HCT116 (cell line): Measurements from ENCODE around the gene H2AZ2. TPM values are rescaled to one million over a fixed set of nuclear protein-coding genes. Genes with fewer than 3 reads are reported as not detected.

Experiments
- ATAC-seq: fragments of 200-7000 bp; cut with Tn5 transposase; 2 replicates; pipeline ENCODE4 v1.9.1; 2020; ENCODE audit warnings: mild to moderate bottlenecking, moderate library complexity
- Bru-seq: library from RNA; stranded (reverse); fragments of 400-500 nt; gene quantifications from one replicate; lab custom pipeline; 2021; lab: Mats Ljungman, UMichigan
- BruChase-seq, 2 experiments: library from RNA; stranded (reverse); fragments of 400-500 nt; gene quantifications; one replicate each; lab custom pipeline; 2021; lab: Mats Ljungman, UMichigan
- BruUV-seq: library from RNA; stranded (reverse); fragments of 400-500 nt; replicated peaks from 2 replicates; lab custom pipeline; 2021; lab: Mats Ljungman, UMichigan
- CTCF ChIA-PET: fragments of 300-600 bp; sonication (Branson Sonifier 250); formaldehyde crosslinking; loops from one replicate; lab custom pipeline; 2021; ENCODE audit warnings: antibody characterized with exemption; lab: Charles Lee
- POLR2A ChIA-PET: fragments of 300-600, 350-600 bp; sonication (Branson Sonifier 250); formaldehyde crosslinking; loops from one replicate; lab custom pipeline; 2021; ENCODE audit warnings: antibody characterized with exemption; lab: Charles Lee
- RAD21 ChIA-PET, 2 experiments: fragments of 300-600 bp; sonication (Branson Sonifier 250); formaldehyde crosslinking; loops; one replicate each; lab custom pipeline; 2023; ENCODE audit warnings: low total read pairs in 2 of 2; ENCODE audit not compliant: uncharacterized antibody in 2 of 2, unreplicated experiment in 2 of 2, low non-redundant PET in 1 of 2; lab: Charles Lee
- DNase-seq: peaks from one replicate; pipeline ENCODE4 v3.0.0-alpha.2; 2010; ENCODE audit warnings: low read depth, low spot score
- H2AFZ ChIP-seq: fragments of 200-600 bp; shearing (Covaris generic), sonication (generic); 2 replicates; pipeline ENCODE4 v1.6.1; 2017; ENCODE audit warnings: low read depth, mixed run types, mixed read lengths, antibody characterized with exemption, low read length; ENCODE audit not compliant: poor library complexity, severe bottlenecking
- H3K27ac ChIP-seq: 2 replicates; pipeline ENCODE4 v1.5.1; 2012; ENCODE audit warnings: low read depth, low read length
- H3K27me3 ChIP-seq: fragments of 200-600 bp; sonication (generic); 2 replicates; pipeline ENCODE4 v1.6.1; 2016; ENCODE audit warnings: mixed run types, low read length, mixed read lengths; ENCODE audit not compliant: insufficient read depth
- H3K36me3 ChIP-seq, 2 experiments: fragments of 200-500 bp in 1 of 2; fragments of 200-600 bp in 1 of 2; sonication (Bioruptor generic) in 1 of 2; sonication (generic) in 1 of 2; 2 replicates each; pipeline versions ENCODE4 v1.5.1 to v1.6.1; 2014 to 2016; ENCODE audit warnings: low read length in 2 of 2, inconsistent platforms in 1 of 2, mixed read lengths in 1 of 2, mixed run types in 1 of 2; ENCODE audit not compliant: insufficient read depth in 2 of 2, control insufficient read depth in 1 of 2
- H3K4me1 ChIP-seq, 2 experiments: fragments of 200-600 bp in 1 of 2; sonication (generic) in 1 of 2; 2 replicates each; pipeline versions ENCODE4 v1.5.1 to v1.6.1; 2012 to 2017; ENCODE audit warnings: low read length in 2 of 2, inconsistent platforms in 1 of 2, mild to moderate bottlenecking in 1 of 2, mixed read lengths in 1 of 2, mixed run types in 1 of 2, moderate library complexity in 1 of 2; ENCODE audit not compliant: insufficient read depth in 2 of 2, control insufficient read depth in 1 of 2
- H3K4me2 ChIP-seq: fragments of 200-600 bp; sonication (generic); 2 replicates; pipeline ENCODE4 v1.6.1; 2017; ENCODE audit warnings: mixed run types, low read length, mixed read lengths
- H3K4me3 ChIP-seq, 2 experiments: fragments of 200-600 bp in 1 of 2; sonication (generic) in 1 of 2; replicated peaks in 1 of 2; 2 replicates each; pipeline ENCODE4 v1.5.1; 2011 to 2016; ENCODE audit warnings: low read length in 2 of 2, control low read depth in 1 of 2, low read depth in 1 of 2, mild to moderate bottlenecking in 1 of 2, mixed read lengths in 1 of 2, mixed run types in 1 of 2
- H3K79me2 ChIP-seq: fragments of 200-600 bp; sonication (generic); 2 replicates; pipeline ENCODE4 v1.6.1; 2017; ENCODE audit warnings: mild to moderate bottlenecking, mixed run types, low read length, moderate library complexity, mixed read lengths; ENCODE audit not compliant: insufficient read depth
- H3K9ac ChIP-seq: fragments of 200-600 bp; sonication (generic); 2 replicates; pipeline ENCODE4 v1.6.1; 2016; ENCODE audit warnings: low read length, mixed read lengths
- H3K9me2 ChIP-seq: fragments of 200-600 bp; sonication (generic), shearing (Covaris generic); 2 replicates; pipeline ENCODE4 v1.6.1; 2017; ENCODE audit warnings: mixed run types, mild to moderate bottlenecking, moderate library complexity; ENCODE audit not compliant: insufficient read depth
- H3K9me3 ChIP-seq, 2 experiments: fragments of 200-500 bp in 1 of 2; fragments of 200-600 bp in 1 of 2; sonication (Bioruptor generic) in 1 of 2; sonication (generic) in 1 of 2; 2 replicates each; pipeline ENCODE4 v1.6.1; 2014 to 2017; ENCODE audit warnings: low read length in 2 of 2, mixed read lengths in 2 of 2, inconsistent platforms in 1 of 2, low read depth in 1 of 2, mild to moderate bottlenecking in 1 of 2, mixed run types in 1 of 2, moderate library complexity in 1 of 2; ENCODE audit not compliant: control insufficient read depth in 1 of 2, insufficient read depth in 1 of 2
- H4K20me1 ChIP-seq: fragments of 200-600 bp; sonication (generic), shearing (Covaris generic); 2 replicates; pipeline ENCODE4 v1.6.1; 2017; ENCODE audit warnings: mixed run types, mild to moderate bottlenecking, moderate library complexity; ENCODE audit not compliant: insufficient read depth
- CTCF ChIP-seq, 3 experiments: fragments of 200-600 bp in 1 of 3; sonication (generic) in 1 of 3; IDR thresholded peaks in 2 of 3; conservative IDR thresholded peaks in 1 of 3; 2 replicates each; pipeline ENCODE4 v1.5.1; 2012 to 2017; ENCODE audit warnings: low read depth in 2 of 3, low read length in 2 of 3, antibody characterized with exemption in 1 of 3, borderline replicate concordance in 1 of 3, control low read depth in 1 of 3, mild to moderate bottlenecking in 1 of 3, mixed read lengths in 1 of 3, mixed run types in 1 of 3, moderate library complexity in 1 of 3; ENCODE audit not compliant: insufficient read depth in 1 of 3
- ELF1 ChIP-seq: IDR thresholded peaks from 2 replicates; pipeline ENCODE4 v1.6.1; 2012; ENCODE audit warnings: low read depth, borderline replicate concordance
- EZH2 ChIP-seq: fragments of 200-600 bp; sonication (generic); IDR thresholded peaks from 2 replicates; pipeline ENCODE4 v1.6.1; 2017; ENCODE audit warnings: antibody characterized with exemption, mixed run types
- EZH2phosphoT487 ChIP-seq: fragments of 200-600 bp; IDR thresholded peaks from 2 replicates; pipeline ENCODE4 v1.6.1; 2018; ENCODE audit warnings: antibody characterized with exemption, borderline replicate concordance
- FOSL1 ChIP-seq: IDR thresholded peaks from 2 replicates; pipeline ENCODE4 v1.6.1; 2012; ENCODE audit warnings: low read depth
- JUND ChIP-seq: IDR thresholded peaks from 2 replicates; pipeline ENCODE4 v1.6.1; 2012
- MAX ChIP-seq: IDR thresholded peaks from 2 replicates; pipeline ENCODE4 v1.6.1; 2012
- POLR2A ChIP-seq: IDR thresholded peaks from 2 replicates; pipeline ENCODE4 v1.7.0; 2011; ENCODE audit warnings: borderline replicate concordance; ENCODE audit not compliant: insufficient read depth, insufficient read length; ENCODE audit errors: extremely low read depth
- RAD21 ChIP-seq: IDR thresholded peaks from 2 replicates; pipeline ENCODE4 v1.6.1; 2012; ENCODE audit warnings: low read depth, mild to moderate bottlenecking
- REST ChIP-seq: IDR thresholded peaks from 2 replicates; pipeline ENCODE4 v1.6.1; 2012; ENCODE audit warnings: low read depth
- SIN3A ChIP-seq: IDR thresholded peaks from 2 replicates; pipeline ENCODE4 v1.6.1; 2012; ENCODE audit warnings: low read depth
- SP1 ChIP-seq: IDR thresholded peaks from 2 replicates; pipeline ENCODE4 v1.6.1; 2012; ENCODE audit warnings: low read depth
- SRF ChIP-seq: IDR thresholded peaks from 2 replicates; pipeline ENCODE4 v1.6.1; 2012; ENCODE audit warnings: low read depth
- TCF7L2 ChIP-seq: IDR thresholded peaks from 2 replicates; pipeline ENCODE4 v1.7.0; 2011; ENCODE audit warnings: borderline replicate concordance, inconsistent platforms; ENCODE audit not compliant: insufficient read depth, insufficient read length; ENCODE audit errors: extremely low read depth
- YY1 ChIP-seq: IDR thresholded peaks from 2 replicates; pipeline ENCODE4 v1.6.1; 2011; ENCODE audit warnings: low read length, low read depth, moderate library complexity, mild to moderate bottlenecking; ENCODE audit not compliant: insufficient replicate concordance; ENCODE audit errors: extremely low read depth
- ZFX ChIP-seq: fragments of 450-650 bp; IDR thresholded peaks from 2 replicates; pipeline ENCODE4 v1.6.1; 2017
- ZNF274 ChIP-seq: fragments of 200-500 bp; sonication (Bioruptor generic); IDR thresholded peaks from 2 replicates; pipeline ENCODE4 v1.6.1; 2014; ENCODE audit warnings: mild to moderate bottlenecking, low read depth, low read length, inconsistent platforms
- intact Hi-C: fragments of 100-400 bp; cut with micrococcal nuclease; formaldehyde crosslinking; loops from 2 replicates; pipeline ENCODE4 v1.10.0; 2022
- long read RNA-seq: library from polyadenylated mRNA; unstranded; transcript quantifications from one replicate; pipeline ENCODE4 v2.0.0, GENCODE V29; 2021; ENCODE audit not compliant: unreplicated experiment
- polyA plus RNA-seq: library from polyadenylated mRNA; unstranded; fragments of >200 nt; gene quantifications from 2 replicates; pipeline ENCODE4 v1.2.1, GENCODE V29; 2012; ENCODE audit warnings: missing spikeins
- total RNA-seq: library from RNA; stranded (reverse); gene quantifications from one replicate; pipeline ENCODE4 v1.2.1, GENCODE V29; 2021; ENCODE audit not compliant: unreplicated experiment

H2AZ2 gene
- total RNA-seq (226 TPM), Bru-seq, nascent RNA (percentile 94 among the genes with signal in this experiment), BruChase-seq, experiment 1, labeled RNA remaining after a 6-hour chase (percentile 98 among the genes with signal in this experiment), BruChase-seq, experiment 2, labeled RNA remaining after a 2-hour chase (percentile 97 among the genes with signal in this experiment)
- polyA plus RNA-seq, result 228 and 244 TPM in 2 replicates
- long read RNA-seq, transcript H2AFV-202 (5 exons, 752 nt), result major isoform, 124 of 248 reads
- long read RNA-seq, transcript H2AFV-203 (4 exons, 596 nt), result minor isoform, 7 of 248 reads
- long read RNA-seq, transcript H2AFV-201 (5 exons, 3,804 nt), result minor isoform, 17 of 248 reads
- long read RNA-seq, transcript H2AFV-204 (4 exons, 687 nt), result minor isoform, 8 of 248 reads
- long read RNA-seq, partial matches to known transcripts, result 50 of 248 reads
- long read RNA-seq, other reads (novel, unspliced or antisense), result 33 of 248 reads

GRCh38 chr7:44847920-44848634 is at the start of gene H2AZ2:
TSS of gene H2AZ2 (minus strand) at chr7:44848087. CDS start at chr7:44847971, 116 bp downstream.
- Histone ChIP-seq H3K27me3 (no peaks in the 10 kb centered on the region), H3K9me3 (no peaks in the 10 kb centered on the region), H3K9me2 (no peaks in the 10 kb centered on the region), H3K36me3 (no peaks in the 10 kb centered on the region; a peak in 1 of 4 replicates), H3K9ac (peak within 1 kb of the TSS; percentile 91), H3K4me1 (peaks cover 5 to 28% of the 10 kb centered on the region in 2 experiments; a peak in 3 of 4 replicates), H3K4me2 (peak within 1 kb of the TSS; percentile 84), H3K27ac (peak within 1 kb of the TSS; percentile 89), H4K20me1 (peaks cover 11% of the 10 kb centered on the region; the same call in 1 of the 2 replicates), H3K79me2 (peaks cover 45% of the 10 kb centered on the region), H2AFZ (no peak within 1 kb of the TSS), H3K4me3 (peak within 1 kb of the TSS; percentile 84 to 97)
- RAD21 ChIA-PET, result no interaction called here
- DNase-seq, result peak; percentile 99
- intact Hi-C loops, result loop anchor here (2.0 to 5.0 kb wide), 2 partner anchors 51 to 259 kb away; partner anchors contain the start of gene PPIA
- BruUV-seq, result no TSS peak
- POLR2A ChIA-PET, result interaction anchor here (0.6 to 1.6 kb wide), 11 partner anchors 9 to 273 kb away, joined by 3 to 6 read pairs (median 4); partner anchors contain the start of genes OGDH and PURB
- CTCF ChIA-PET, result interaction anchor here (0.6 to 2.3 kb wide), 14 partner anchors 9 to 500 kb away, joined by 3 to 8 read pairs (median 4); partner anchors contain the start of gene DDX56
- peak; percentile 91 for ATAC-seq
- TF ChIP-seq POLR2A, result peak; percentile 80
- TF ChIP-seq TCF7L2, result no peak
- TF ChIP-seq ZNF274, result no peak
- TF ChIP-seq SP1, result peak; percentile 100
- no peak for TF ChIP-seq CTCF (IDR thresholded peaks at IDR 0.05 in 2 of 3, conservative IDR thresholded peaks at IDR 0.05 in 1 of 3; ENCODE audit: borderline replicate concordance in 1 of 3, insufficient read depth in 1 of 3, low read depth in 2 of 3, low read length in 2 of 3)
- no peak for TF ChIP-seq REST
- TF ChIP-seq EZH2, result no peak
- no peak for TF ChIP-seq RAD21
- peak; percentile 12; the same call in 1 of the 2 replicates for TF ChIP-seq ZFX
- TF ChIP-seq EZH2phosphoT487, result no peak
- peak; percentile 85; the same call in 1 of the 2 replicates for TF ChIP-seq MAX
- peak; percentile 74; the same call in 1 of the 2 replicates for TF ChIP-seq SIN3A
- no peak for TF ChIP-seq YY1
- TF ChIP-seq SRF, result peak; percentile 69
- TF ChIP-seq ELF1, result no peak
- TF ChIP-seq FOSL1, result no peak
- no peak for TF ChIP-seq JUND
